ENCODE results near the gene TRIM26.

DNA sequence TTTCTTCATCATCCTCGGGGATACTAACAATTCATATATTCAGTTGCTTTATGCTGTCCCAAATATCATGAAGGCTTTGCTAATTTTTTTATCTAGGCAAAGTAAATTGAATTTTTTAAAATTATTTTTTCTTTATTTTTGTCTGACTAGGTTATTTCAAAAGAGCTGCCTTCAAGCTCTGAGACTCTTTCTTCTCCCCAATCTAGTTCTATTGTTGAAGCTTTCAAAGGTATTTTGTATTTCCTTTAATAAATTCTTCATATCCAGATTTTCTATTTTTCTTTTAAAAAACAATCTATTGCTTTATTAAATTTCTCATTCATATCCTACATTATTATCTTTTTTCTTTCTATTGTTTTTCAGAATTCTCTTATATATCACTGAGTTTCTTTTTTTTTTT lies 33.1 kb downstream of the TRIM26 start:
- TF ChIP-seq, protein P1, sequence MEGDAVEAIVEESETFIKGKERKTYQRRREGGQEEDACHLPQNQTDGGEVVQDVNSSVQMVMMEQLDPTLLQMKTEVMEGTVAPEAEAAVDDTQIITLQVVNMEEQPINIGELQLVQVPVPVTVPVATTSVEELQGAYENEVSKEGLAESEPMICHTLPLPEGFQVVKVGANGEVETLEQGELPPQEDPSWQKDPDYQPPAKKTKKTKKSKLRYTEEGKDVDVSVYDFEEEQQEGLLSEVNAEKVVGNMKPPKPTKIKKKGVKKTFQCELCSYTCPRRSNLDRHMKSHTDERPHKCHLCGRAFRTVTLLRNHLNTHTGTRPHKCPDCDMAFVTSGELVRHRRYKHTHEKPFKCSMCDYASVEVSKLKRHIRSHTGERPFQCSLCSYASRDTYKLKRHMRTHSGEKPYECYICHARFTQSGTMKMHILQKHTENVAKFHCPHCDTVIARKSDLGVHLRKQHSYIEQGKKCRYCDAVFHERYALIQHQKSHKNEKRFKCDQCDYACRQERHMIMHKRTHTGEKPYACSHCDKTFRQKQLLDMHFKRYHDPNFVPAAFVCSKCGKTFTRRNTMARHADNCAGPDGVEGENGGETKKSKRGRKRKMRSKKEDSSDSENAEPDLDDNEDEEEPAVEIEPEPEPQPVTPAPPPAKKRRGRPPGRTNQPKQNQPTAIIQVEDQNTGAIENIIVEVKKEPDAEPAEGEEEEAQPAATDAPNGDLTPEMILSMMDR (IDR thresholded peaks at IDR 0.05), result no peak
- no peak for TF ChIP-seq POLR2A (IDR thresholded peaks at IDR 0.05)
- no peak for TF ChIP-seq POLR2AphosphoS5 (IDR thresholded peaks at IDR 0.05)
